HG03521 (cell line): ENCODE results near the gene POLR3GL.
A peak's percentile ranks its signal among the peaks of the same experiment; 100 is the strongest.

Source experiments
- ATAC-seq: cut with Tn5 transposase; IDR thresholded peaks from one replicate; pipeline ENCODE4 v1.9.1; 2021; ENCODE audit warnings: mild to moderate bottlenecking, moderate library complexity; ENCODE audit not compliant: unreplicated experiment

The POLR3GL gene

GRCh38 chr1:145991735-145992412, 27.4 kb downstream of the POLR3GL start:
- no peak for ATAC-seq

GRCh38 chr1:145992502-145992936, 28.0 kb downstream of the POLR3GL start:
- ATAC-seq = no peak

GRCh38 chr1:145992958-145993617, 28.6 kb downstream of the POLR3GL start:
- ATAC-seq = no peak

GRCh38 chr1:145993618-145994390, 29.3 kb downstream of the POLR3GL start:
- ATAC-seq = no peak

GRCh38 chr1:145994391-145995120, 30.1 kb downstream of the POLR3GL start:
- no peak for ATAC-seq

GRCh38 chr1:145995148-145995881, 30.8 kb downstream of the POLR3GL start:
- no peak for ATAC-seq

GRCh38 chr1:145995964-145996432, 31.5 kb downstream of the POLR3GL start:
- no peak for ATAC-seq

- ATAC-seq = peak; percentile 97
Observed at GRCh38 chr1:145996433-145997015, 32.0 kb downstream of the POLR3GL start, which contains the start of gene TXNIP. TXNIP (minus strand) TSS chr1:145996579; CDS start chr1:145996266, 313 bp downstream.

GRCh38 chr1:145997016-145997717, 32.7 kb downstream of the POLR3GL start:
- ATAC-seq = no peak

GRCh38 chr1:145997718-145998023, 33.2 kb downstream of the POLR3GL start:
- no peak for ATAC-seq

GRCh38 chr1:145999321-146000024, 35.0 kb downstream of the POLR3GL start:
- no peak for ATAC-seq

GRCh38 chr1:146001709-146002108, 37.2 kb downstream of the POLR3GL start:
- ATAC-seq = no peak

GRCh38 chr1:146007489-146008133, 43.1 kb downstream of the POLR3GL start:
- ATAC-seq = no peak

- no peak for ATAC-seq
Observed at GRCh38 chr1:146010126-146010738, 45.7 kb downstream of the POLR3GL start.

- no peak for ATAC-seq
Observed at GRCh38 chr1:146012703-146013558, 48.4 kb downstream of the POLR3GL start.

GRCh38 chr1:146013559-146013922, 49.1 kb downstream of the POLR3GL start:
- no peak for ATAC-seq

GRCh38 chr1:146016891-146017290, 52.4 kb downstream of the POLR3GL start:
- no peak for ATAC-seq
